Endometrial microvascular endothelial cells (primary cell): ENCODE data around the gene LPIN3. TPM values are rescaled to one million over a fixed set of nuclear protein-coding genes. Genes with fewer than 3 reads are reported as not detected.

Experiments
- in situ Hi-C: cut with HindIII; loops from 2 replicates; pipeline ENCODE4 v1.10.0; 2017; ENCODE audit warnings: low sequenced_read_pairs, low pct_unique_long_range_greater_than_20kb; ENCODE audit errors: inconsistent ontology term
- total RNA-seq: library from RNA; depleted of rRNA; stranded (reverse); fragments of >200 nt; gene quantifications from one replicate; pipeline ENCODE4 v1.2.3, GENCODE V29; 2015; ENCODE audit errors: inconsistent ontology term

The LPIN3 gene
- total RNA-seq, 1 donor from 2014 or later = 5.3 TPM

DNA sequence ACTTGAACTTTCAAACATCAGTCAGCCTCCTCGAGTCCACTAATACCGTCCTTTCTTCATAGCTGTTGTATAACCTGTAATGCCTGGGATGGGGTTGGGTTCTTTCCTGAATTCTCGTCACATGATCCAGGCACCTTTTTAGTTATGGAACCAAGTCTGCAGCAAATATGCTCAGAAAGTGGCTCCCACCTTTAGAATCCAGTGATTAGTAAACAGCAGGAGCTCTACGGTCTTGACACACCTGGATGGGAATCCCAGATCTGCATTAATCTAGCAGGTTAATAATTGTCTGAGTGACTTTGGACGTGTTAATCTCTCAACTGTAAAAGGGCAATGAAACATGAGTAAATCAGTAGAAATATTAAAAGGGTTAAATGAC is 22.4 kb upstream of the LPIN3 start:
- in situ Hi-C loops = no loop called here

DNA sequence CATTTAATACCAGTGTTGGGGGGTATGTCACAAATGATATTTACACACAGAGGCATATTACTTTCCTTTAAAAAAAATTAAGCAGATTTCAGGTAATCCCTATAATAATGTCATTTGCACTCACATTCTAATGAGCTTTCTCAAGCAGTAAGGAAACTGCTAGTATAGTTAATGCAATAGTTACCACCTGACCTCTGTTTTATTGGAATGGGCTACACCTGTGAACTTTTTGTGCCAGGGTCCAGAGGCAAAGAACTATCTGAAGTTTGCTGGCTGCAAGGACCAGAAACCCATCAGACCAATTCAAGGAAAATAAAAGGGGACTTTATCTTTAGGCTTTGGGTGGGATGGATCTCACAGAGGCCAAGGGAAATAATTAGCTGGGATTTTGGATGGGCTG is 20.2 kb upstream of the LPIN3 start:
- in situ Hi-C loops = no loop called here

DNA sequence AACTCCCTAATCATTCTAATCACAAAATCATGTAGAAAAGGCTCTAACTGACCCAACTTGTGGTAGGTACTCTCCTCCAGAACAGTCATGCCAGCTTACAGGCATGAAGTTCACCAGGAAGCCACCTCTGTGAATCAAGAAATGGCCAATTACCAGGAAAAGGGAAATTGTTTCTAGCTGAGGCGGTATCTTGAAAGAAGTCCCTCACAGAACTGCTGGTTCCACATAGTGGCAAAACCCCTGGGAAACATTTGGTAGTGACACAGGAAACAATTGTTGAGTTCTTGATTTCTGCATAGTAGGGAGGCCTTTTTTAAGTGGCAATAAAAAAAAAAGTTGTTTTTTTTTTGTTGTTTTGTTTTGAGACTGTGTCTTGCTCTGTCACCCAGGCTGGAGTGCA is 19.6 kb upstream of the LPIN3 start:
- in situ Hi-C loops = no loop called here

DNA sequence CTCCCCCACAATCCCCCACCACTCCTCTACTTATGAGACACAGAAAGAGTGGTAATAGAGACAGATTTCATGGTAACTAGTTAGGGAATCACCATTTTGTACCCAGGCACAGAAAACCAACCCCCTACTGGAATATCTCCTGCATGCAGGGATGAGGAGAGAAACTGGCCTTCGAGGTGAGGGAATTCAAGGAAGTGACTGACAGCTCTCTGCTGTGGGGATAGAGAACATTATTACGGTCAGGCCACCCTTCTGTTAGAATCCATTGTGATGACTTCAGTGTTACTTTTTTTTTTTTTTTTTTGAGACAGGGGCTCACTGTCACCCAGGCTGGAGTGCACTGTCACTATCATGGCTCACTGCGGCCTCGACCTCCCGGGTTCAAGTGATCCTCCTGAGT is 13.4 kb upstream of the LPIN3 start:
- in situ Hi-C loops = no loop called here

DNA sequence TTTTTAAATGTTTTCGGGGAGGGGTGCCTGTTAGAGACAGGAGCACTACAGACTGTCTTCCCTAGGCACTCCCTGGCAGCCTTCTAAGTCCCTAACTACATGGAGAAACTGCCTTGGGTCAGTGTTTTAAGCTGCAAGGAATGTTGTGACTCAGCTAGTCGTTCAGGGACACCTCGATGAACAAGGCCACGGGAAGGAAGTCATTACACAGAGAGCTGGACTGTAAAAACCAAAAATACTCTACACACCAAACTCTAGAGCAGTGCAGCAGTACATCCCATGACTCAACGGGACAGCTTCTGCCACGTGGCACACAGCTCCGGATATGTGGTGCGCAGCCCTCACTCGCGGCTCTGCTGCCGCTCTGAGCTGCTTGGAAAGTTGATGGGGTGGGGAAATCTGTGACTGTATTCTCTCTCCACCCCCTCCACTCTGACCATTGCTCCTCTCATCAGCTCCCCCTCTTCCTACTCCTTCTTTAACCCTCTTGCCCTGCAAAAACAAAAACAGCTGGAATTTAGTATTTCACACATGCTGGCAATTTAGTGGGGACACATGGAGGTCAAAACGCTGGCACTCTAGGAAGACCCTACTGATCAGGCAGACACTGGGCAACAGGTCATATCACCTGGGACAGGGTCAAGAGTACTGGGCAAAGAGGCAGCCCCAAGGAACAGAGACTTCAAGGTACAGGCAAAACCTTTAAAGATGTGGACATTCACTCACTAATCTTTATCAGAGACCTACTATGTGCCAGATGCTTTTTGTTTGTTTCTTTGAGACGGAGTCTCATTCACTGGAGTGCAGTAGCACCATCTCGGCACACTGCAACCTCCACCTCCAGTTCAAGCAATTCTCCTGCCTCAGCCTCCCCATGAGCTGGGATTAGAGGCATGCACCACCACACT is 10.9 kb upstream of the LPIN3 start:
- in situ Hi-C loops = no loop called here

DNA sequence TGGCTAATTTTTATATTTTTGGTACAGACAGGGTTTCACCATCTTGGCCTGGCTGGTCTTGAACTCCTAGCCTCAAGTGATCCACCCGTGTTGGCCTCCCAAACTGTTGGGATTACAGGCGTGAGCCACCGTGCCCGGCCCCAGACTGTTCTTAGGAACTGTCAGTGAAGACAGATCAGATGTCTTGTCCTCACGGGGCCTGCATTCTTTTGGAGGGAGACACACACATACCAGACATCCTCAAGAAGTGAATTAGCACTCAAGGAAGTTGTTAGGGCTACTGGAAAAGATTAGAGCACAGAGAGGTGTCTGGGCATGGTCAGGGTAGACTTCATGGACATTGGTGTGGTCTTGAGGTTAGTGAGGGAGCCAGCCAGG is 10.3 kb upstream of the LPIN3 start:
- in situ Hi-C loops = no loop called here

DNA sequence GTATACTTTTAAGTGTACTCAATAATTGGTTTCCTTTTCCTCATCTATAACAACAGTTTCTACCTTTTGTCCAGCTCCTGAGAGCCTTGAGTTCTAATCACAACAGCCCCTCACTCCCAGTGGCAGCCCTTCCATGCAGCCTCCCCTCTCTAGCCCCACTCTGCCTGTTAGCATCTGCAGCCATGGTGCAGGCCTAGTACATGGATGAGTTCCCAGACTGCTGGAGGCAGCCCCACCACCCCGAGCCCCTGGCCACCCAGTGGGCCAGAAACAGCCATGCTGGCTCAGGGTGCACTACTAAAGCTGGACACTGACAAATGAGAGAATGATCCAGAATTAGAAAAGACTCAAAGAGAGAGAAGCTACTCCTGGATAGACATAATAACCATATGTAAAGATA is 9.7 kb upstream of the LPIN3 start:
- in situ Hi-C loops = no loop called here

DNA sequence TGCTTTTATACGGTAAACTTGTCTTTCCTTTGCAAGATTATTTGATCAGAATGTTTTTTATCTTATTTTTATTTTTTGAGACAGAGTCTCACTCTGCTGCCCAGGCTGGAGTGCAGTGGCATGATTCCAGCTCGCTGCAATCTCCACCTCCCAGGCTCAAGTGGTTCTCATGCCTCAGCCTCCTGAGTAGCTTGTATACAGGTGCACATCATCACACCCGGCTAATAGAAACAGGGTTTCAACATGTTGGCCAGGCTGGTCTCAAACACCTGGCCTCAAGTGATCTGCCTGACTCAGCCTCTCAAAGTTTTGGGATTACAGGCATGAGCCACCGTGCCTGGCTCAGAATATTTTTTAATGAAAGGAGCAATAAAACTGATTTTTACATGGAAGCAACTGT is 8.9 kb upstream of the LPIN3 start:
- in situ Hi-C loops = no loop called here

DNA sequence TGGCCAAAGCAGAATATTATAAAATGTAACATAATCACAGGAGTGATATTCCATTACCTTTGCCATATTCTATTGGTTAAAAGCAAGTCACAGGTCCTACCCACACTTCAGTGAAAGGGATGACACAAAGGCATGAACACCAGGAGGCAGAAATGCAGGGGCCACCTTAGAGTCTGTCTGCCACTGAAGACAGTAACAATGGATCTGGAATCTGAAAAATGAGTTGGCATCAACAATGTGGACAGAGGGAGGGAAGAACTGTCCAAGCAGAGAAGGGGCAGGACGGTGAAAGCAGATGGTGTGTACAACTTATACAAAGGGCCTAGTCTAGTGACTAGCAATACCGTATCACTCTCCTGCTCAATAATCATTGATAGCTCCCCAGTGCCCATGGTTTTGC is 6.6 kb upstream of the LPIN3 start:
- in situ Hi-C loops = no loop called here

DNA sequence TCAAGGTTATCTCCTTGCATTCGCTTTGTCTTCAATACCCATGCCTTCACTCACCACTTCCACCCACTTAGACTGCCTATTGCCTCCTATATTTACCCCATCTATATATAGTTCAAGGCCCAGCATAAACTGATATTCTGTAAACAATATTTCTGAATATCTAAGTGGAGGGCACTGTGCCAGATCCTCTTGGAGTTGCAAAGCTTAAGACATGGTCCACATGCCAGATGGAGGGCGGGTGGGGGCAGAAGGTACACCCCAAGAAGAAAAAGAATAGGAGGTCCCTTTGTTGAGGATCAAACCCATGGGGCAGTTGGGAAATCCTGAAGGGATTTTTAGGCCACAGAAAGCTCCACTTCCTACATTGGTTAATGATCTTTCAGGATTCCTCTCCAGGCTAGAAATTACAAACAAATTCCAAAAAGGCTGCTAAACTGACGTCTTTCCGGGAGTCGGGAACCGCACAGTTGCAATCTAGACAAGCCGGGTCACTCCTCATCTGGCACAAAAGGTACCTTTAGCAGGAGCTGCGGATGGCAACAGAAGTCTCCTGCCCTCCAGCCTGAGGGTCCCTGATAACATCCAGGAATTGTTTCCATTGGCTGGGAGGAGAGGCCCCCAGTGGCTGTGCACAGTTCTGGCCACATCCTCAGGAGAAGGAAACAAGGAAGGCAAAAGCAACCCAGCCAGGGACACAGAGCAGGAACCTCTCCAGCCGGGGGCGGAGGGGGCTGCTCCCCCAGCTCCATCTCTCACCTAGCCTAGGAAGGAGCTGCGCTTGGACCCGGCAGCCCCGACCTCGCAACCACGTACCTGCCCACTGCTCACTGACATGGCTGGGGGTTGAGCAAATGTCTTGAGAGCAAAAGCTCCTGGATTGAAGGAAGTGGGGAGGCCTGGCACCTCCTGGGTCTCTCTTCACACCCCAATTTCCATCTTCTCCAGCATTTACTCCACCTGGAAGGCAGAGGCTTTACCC is 5.9 kb upstream of the LPIN3 start:
- in situ Hi-C loops = no loop called here

DNA sequence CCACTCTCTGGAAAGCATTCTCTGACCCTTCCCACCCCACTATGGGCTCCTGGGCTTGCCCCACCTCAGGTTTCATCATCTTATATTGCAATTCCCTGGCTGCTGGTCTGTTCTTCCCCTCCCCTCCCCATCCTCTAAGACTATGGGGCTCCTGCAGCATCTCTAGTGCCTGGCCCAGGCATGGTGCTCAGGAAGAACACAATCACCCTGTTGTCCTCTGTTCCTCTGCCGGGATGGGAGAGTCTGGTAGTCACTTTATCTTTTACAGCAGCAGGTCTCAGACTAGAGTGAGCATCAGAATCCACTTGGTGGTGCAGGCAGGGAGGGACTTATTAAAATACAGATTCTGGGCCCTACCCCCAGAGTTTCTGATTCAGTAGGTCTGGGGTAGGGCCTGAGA is 5.0 kb upstream of the LPIN3 start:
- in situ Hi-C loops = no loop called here

DNA sequence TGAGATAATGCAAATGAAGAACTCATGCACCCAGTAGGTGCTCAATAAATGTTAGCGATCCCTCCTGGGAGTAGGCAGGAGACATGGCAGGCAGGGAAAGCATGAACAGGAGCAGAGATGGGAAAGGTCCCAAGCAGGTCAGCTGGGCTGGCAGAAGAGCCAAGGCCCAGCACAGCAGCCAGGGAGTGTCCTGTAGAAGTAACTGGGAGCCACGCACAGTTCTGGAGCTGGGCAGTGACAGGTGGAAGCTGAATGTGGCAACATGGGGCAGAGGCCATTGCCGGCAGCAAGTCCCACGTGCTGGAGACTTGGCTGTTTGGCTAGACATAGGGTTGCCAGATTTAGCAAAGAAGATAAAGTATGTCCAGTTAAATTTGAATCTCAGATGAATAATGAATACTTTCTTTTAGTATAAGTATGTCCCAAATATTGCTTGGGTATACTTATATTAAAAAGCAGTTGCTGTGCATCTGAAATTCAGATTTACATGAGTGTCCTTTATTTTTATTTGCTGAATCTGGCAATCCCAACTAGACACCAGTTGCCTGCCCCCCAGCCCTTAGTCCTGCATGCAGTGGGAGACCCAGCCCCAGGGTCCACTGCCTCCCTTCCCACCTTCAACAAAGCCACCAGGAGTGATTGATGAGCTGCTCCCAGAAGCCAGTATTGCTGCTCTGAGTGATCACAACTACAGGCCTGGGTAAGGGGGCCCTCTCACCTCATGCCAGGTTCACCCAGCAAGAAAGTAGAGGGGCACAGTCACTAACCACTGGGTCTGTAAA is 3.7 kb upstream of the LPIN3 start:
- in situ Hi-C loops = no loop called here

DNA sequence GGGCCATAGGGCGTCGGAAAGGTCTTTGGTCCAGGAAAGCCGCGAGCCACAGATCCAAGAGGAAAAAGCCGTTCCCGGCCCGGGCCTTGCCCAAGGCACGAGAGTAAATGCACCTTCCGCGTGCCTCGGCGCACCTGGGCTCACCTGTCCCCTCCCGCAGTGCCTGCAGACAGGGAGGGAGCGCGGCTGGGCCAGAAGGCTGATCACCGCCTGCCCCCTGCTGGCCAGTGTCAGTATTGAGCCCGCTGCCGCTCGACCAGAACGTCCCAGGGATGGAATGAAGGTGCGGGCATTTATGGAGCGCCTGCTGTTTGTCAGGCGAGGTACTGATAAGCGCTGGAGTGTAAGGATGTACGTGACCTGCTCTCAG is 679 bp upstream of the LPIN3 start:
- in situ Hi-C loops = no loop called here

DNA sequence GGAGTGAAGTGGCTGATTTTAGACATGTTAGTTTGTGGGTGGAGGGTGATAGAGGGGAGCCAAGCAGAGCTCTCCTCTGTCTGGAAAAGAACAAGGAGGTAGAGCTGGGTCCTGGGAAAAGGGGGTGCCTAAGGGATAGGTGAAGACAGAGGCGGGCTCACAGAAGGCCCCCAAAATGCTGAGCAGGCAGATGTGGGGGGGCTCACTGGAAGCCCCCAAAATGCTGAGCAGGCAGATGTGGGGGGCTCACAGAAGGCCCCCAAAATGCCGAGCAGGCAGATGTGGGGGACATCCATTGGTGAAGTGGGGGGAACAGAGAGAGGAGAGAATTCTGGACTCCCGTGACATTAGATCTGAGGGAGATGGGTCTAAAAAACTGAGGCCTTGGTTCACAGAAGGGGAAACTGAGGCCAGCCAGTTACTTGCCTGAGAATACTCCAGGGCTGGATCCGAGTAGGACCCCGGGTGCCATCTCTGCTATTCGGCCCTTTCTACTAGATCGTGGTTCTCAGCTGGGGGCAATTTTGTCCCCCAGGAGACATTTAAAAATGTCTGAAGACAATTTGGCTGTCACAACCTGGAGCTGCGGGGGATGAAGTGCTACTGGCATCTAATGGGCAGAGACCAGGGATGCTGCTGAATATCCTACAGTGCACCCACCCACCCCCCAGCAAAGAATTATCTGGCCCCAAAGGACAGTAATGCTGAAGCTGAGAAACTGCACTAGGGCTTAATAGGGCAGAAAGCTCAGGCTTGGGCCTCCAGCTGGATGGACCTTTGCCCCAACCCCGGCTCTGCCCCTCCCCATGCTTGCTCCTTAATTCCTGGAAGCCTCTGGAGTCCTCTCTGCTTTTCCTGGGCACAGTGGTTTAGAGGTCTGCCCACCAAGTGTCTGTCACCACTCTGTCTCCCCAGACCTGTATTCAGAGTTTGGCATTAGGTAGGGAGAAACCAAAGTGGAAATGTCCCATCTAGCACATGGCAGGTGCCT is 2.1 kb downstream of the LPIN3 start:
- in situ Hi-C loops = no loop called here

DNA sequence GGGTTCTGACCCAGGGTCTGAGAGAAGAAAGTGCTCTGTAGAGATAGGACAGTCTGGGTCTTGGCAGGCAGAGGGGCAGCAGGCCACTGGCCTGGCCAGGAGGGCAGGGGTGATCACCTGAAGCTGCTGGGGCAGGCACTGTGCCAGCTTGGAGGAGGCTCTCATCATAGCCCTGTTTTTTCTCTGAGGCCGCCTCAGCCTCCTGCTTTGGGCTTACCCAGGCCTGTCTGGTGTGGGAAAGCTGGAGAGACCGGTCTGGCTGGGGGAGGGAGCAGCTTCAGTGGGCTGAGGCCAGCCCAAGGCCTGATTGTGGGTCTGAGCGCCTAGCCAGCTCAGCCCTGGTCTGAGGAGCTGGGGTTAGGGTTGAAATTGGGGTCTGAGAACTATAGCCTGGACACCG is 3.9 kb downstream of the LPIN3 start:
- in situ Hi-C loops = no loop called here

DNA sequence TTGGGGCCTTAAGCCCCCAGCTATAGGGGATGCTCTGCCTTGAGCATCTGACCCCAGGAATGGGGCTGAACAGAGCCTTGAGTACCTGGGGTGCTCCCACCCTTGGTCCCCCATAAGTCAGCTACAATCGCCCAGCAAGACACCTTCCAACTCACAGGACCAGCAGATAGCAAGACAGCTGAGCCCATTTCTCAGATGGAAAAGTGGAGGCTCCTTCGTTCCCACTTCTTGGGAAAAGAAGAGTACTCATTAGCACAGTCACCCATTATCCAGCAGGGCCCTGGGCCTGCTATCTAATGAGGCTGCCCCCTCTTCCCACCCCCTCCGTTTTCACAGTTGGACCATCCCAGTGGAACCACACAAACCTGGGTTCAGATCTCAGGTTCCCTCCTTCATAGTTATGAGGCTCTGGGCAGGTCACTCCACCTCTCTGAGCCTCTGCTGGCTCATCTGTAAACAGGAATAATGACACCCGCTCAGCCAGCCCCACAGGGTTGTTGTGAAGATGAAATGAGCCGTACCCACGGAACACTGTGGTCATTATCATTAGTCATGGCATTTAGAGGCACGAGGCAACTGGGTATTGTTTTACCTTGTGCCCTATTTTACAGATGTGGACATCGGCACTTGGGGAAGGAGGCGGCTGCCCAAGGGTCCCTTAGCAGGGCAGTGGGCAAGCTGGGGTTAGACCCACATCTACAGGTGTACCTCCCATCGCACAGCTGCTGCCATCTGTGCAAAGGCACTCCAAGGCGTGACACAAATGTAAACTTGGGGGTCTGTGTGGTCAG is 4.5 kb downstream of the LPIN3 start:
- in situ Hi-C loops = no loop called here

DNA sequence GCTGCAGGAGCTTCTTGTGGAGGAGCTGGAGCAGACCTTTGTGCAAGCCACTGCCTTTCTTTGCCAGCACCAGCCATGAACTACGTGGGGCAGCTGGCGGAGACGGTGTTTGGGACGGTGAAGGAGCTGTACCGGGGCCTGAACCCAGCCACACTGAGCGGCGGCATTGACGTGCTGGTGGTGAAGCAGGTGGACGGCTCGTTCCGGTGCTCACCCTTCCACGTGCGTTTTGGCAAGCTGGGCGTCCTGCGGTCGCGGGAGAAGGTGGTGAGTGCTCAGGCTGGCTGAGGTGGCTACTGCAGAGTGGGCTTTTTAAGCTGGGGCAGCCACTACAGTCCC is 5.1 kb downstream of the LPIN3 start:
- in situ Hi-C loops = no loop called here
